Bronchial epithelial cell (primary cell): Measurements from ENCODE around the gene PGAM2. TPM values are rescaled to one million over a fixed set of nuclear protein-coding genes. Genes with fewer than 3 reads are reported as not detected.

ENCODE experiments used
- DNase-seq: peaks from one replicate; pipeline ENCODE4 v3.0.0-alpha.2; 2010; ENCODE audit warnings: low read depth
- FAIRE-seq: peaks from 2 replicates; lab custom pipeline; 2011; peaks lifted over from hg19 to GRCh38; lab: Jason Lieb, UNC
- H3K27me3 ChIP-seq: 2 replicates; pipeline ENCODE4 v1.5.1; 2011; ENCODE audit warnings: low read length; ENCODE audit not compliant: control insufficient read depth, insufficient read depth
- H3K36me3 ChIP-seq: 2 replicates; pipeline ENCODE4 v1.5.1; 2011; ENCODE audit warnings: low read length; ENCODE audit not compliant: control insufficient read depth, insufficient read depth
- H3K4me3 ChIP-seq: 2 replicates; pipeline ENCODE4 v1.5.1; 2011; ENCODE audit warnings: mild to moderate bottlenecking, low read depth, low read length, control low read depth
- total RNA-seq: library from RNA; depleted of rRNA; stranded (reverse); fragments of >200 nt; gene quantifications from 2 replicates; pipeline ENCODE4 v1.2.1, GENCODE V29; 2014
- TF ChIP-seq, protein P1 (sequence below): IDR thresholded peaks from 2 replicates; pipeline ENCODE4 v1.5.1; 2011; ENCODE audit warnings: mild to moderate bottlenecking, moderate library complexity, low read length, control low read depth, inconsistent platforms; ENCODE audit not compliant: insufficient read depth, severe bottlenecking

Gene PGAM2
- total RNA-seq, 1 donor from 2014 or later = 0.53 TPM

GRCh38 chr7:44076101-44076895 is 10.9 kb upstream of the PGAM2 start:
- H3K27me3 ChIP-seq = no peaks in the 10 kb centered on the region
- H3K36me3 ChIP-seq = peaks cover 30% of the 10 kb centered on the region
- TF ChIP-seq, protein P1, sequence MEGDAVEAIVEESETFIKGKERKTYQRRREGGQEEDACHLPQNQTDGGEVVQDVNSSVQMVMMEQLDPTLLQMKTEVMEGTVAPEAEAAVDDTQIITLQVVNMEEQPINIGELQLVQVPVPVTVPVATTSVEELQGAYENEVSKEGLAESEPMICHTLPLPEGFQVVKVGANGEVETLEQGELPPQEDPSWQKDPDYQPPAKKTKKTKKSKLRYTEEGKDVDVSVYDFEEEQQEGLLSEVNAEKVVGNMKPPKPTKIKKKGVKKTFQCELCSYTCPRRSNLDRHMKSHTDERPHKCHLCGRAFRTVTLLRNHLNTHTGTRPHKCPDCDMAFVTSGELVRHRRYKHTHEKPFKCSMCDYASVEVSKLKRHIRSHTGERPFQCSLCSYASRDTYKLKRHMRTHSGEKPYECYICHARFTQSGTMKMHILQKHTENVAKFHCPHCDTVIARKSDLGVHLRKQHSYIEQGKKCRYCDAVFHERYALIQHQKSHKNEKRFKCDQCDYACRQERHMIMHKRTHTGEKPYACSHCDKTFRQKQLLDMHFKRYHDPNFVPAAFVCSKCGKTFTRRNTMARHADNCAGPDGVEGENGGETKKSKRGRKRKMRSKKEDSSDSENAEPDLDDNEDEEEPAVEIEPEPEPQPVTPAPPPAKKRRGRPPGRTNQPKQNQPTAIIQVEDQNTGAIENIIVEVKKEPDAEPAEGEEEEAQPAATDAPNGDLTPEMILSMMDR = no peak
- no peak for FAIRE-seq
- no peak overlapping the region for H3K4me3 ChIP-seq
- no peak for DNase-seq

GRCh38 chr7:44075296-44076075 is 10.1 kb upstream of the PGAM2 start:
- peaks cover 29% of the 10 kb centered on the region for H3K36me3 ChIP-seq
- TF ChIP-seq, protein P1 = no peak
- no peaks in the 10 kb centered on the region for H3K27me3 ChIP-seq
- DNase-seq (no peak), FAIRE-seq (no peak)
- no peak overlapping the region for H3K4me3 ChIP-seq

- FAIRE-seq = no peak
- H3K36me3 ChIP-seq = peaks cover 21% of the 10 kb centered on the region
These were observed 9.0 kb upstream of the PGAM2 start for GRCh38 chr7:44074349-44074695.

DNA sequence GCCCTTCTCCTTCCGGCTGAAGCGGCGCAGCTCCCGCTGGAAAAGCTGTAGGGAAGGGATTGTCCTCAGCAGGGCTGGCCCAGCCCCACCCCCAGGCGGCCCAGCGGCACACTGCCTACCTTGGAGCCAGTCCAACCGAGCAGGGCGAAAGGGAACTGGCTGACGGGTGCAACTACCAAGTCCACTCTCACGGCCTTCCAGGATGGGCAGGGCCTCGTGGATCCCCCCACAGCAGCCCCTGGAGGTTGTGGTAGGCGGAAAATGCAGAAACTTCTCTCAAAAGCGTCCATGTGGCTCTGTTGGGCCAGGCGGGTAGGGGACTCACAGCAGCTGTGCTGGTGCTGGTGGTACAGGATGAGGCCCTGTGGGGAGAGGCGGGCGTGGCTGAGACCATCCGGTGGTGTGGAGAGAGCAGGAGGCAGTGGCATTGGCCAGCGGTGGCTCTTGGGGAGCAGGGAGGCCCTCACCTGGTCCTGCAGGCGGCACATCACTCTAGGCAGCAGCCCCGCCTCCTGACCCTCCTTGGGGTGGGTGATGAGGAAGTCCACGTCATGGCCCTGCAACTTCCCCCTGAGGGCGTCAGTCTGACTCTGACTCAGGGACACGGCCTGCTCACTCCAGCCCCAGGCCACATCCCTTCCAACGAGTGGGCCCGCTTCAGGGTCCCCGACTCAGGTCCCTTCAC is 8.4 kb upstream of the PGAM2 start:
- Histone ChIP-seq H3K27me3 (no peaks in the 10 kb centered on the region), H3K36me3 (peaks cover 19% of the 10 kb centered on the region), H3K4me3 (no peak overlapping the region)
- peak; percentile 76 for DNase-seq
- FAIRE-seq = no peak
- TF ChIP-seq, protein P1 = no peak

More at GRCh38 chr7:44074349-44074695, 9.0 kb upstream of the PGAM2 start:
- no peak for DNase-seq
- no peak overlapping the region for H3K4me3 ChIP-seq
- TF ChIP-seq, protein P1 = no peak
- H3K27me3 ChIP-seq = no peaks in the 10 kb centered on the region

- peak; percentile 86 for DNase-seq
- H3K36me3 ChIP-seq = peaks cover 17% of the 10 kb centered on the region
- FAIRE-seq = no peak
- no peak overlapping the region for H3K4me3 ChIP-seq
- H3K27me3 ChIP-seq = no peaks in the 10 kb centered on the region
- TF ChIP-seq, protein P1 = peak; percentile 86
These were observed 7.2 kb upstream of the PGAM2 start for GRCh38 chr7:44072364-44073231.
